Measurements from ENCODE around the gene IKZF3.
"Not testable (repeated sequence)": the region's sequence is repeated elsewhere in the genome, so short reads cannot be mapped to it uniquely, and the experiment has no call there.

The IKZF3 gene

DNA sequence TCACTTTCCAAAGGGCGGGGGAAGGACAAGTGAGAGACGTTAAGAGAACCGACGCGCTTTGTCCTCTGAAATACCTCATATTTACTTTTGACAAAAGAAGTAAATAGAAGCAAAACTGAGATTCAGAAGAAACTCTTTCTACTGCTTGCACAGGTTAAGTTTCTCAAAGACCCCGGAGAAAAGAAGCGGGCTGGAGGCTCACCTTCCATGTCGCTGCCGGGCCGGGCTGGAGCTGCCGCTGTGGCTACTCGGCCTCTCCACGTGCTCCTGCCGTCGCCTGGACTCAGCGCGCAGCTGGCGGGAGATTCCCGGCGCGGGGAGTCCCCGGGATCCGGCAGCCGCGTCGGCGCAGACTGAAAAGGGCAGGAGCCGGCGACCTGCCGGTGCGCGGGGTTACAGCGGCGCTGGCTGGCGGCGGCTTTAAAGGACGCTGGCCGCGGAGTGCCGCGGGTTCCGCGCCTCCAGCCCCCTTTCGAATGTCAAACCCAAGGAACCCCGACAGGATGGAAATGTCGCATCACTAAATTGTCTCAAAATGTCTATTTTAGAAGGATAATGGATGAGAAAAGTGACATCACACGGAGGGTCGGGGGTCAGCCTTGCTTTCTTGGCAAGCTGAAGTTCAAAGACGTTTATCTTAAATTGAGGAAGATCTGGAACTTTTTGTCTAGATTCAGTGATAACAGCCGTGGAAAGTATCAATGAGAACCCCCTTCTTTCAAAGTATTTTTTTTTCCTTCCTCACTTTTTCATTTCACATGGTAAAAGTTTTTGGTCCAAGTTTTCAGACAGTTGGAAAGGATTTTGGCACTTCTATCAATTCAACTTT is at the start of gene IKZF3:
Gene IKZF3, minus strand, starts transcription at position 395 of the 829 bp plus-strand sequence. Its CDS starts 186 bp downstream, at position 209.
- DNase-seq, result peak; percentile 91

DNA sequence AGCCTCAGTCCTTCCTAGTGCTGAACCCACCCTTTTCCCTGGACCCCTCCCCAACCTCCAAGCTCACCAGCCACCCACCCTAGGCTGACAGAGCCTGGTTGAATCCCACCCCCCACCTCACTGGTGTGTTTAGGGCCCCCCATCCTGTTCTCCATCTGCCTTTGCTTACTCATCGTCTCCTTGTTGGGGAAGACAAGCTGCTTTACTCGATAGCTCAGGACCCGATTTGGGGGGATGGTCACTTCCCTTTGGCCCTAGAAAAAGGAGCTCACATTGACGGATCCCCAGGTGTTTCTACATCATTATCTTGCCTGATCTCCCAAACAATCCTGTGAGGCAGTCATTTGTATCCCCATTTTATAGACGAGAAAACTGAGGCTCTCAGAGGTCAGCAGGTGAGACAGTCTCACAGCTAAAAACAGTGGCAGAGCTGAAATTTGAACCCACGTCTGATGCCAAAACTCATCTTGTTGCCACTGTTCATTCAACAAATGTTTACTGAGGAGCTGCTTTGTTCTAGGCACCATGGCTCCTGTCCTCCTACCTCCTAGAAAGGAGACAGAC is 44.8 kb upstream of the IKZF3 start:
- no peak for DNase-seq

- no peak for DNase-seq
Observed at GRCh38 chr17:39904990-39905288, 40.8 kb upstream of the IKZF3 start.

DNA sequence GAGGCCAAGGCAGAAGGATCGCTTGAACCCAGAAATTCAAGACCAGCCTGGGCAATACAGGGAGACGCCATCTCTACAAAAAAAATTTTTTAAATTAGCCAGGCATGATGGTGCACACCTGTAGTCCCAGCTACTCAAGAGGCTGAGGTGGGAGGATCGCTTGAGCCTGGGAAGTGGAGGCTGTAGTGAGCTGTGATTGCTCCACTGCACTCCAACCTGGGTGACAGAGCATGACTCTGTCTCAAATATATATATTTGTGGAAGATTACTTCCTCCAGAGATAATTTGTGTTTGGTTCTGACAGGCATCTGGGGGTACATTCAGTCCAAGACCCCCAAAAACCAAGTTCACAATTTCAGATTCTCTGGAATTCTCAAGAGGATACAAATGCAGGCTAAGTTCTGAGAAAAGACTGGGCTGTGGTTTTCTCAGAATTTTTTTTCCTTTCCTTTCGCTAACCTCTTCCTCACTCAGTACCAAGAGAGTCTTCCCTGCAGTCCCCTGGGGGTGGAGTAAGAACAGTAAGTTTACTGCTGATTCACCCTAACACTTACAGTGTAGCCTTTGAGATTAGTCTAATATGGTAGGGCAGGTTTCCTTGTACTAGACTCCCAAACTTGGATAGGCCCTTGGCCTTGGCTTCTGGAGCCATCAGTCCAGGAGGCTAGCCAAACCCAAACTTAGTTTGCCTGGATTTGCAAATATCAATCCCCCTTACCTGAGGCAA is 39.2 kb upstream of the IKZF3 start:
- DNase-seq, result peak; percentile 24

DNA sequence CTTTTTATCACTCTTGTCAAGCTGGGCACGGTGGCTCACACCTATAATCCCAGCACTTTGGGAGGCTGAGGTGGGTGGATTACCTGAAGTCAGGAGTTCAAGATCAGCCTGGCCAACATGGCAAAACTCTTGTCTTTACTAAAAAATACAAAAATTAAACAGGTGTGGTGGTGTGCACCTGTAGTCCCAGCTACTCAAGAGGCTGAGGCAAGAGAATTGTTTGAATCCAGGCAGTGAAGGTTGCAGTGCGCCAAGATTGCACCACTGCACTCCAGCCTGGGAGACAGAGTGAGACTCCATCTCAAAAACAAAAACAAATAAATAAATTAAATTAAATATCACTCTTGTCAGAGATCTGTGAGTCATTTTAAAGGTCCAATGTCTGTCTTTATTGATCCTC is 37.9 kb upstream of the IKZF3 start:
- not testable (repeated sequence) for DNase-seq

DNA sequence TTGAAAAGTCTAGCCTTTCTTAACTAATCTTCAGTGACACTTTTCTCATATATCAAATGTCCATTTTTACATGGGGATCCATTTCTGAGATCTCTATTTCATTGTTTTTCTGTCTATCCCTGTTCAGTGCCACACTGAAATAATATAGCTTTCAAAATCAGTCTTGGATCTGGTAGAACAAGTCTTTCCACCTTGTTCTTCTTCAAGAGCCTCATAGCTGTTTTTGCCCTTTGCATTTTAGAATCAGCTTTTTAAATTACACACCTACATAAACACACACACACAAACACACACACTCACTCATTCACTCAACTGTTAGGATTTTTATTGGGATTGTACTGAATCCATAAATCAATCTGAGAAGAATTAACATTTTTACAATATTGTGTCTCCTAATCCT is 35.1 kb upstream of the IKZF3 start:
- DNase-seq, result no peak

DNA sequence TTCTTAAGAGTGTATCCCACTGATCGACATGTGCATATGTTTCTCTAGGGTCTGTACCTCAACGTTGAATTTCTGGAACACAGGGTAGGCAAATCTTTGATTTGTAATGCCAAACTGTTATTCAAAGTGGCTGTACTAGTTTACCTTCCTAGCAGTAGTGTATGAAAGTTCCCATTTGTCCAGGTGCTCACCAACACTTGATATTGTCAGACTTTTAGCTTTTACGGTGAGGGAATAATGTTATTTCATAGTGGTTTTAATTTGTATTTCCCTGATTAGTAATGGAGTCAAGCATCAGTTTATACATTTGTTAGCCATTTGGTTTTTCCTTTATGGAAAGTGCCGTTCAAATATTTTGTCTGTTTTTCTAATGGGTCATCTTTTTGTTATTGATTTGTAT is 34.0 kb upstream of the IKZF3 start:
- DNase-seq, result no peak

DNA sequence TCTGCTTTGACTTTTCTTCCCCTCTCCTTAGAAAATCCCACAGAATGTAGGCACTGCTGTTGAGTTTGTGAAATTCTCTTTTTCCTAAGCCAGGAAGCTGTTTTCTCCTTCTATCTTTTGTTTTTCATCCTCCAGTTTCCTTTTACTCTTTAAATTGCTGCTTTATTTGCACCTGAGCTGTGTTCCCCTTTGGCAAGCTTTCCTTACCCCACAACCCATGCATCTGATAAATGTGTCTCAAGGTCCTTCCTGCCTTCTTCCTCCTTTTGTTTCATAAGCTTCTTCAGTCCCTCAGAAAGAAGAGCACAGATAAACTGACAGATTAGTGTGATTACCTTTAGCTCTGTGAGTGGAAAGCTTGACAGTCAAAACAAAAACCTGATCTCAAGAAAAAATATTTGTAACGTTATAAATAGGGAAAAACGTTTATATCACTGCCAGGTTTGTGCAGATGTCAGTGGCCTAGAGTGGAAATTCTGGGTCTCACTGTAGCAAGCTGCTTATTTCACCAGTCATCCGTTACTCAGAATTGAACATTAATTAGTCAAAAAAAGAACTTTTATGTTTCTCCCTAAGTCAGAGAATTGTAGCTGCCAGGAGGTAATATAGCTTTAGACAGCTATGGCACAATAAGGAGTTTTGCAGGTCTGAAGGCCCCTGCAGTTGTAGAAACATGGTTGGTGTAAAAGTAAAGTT is 30.7 kb upstream of the IKZF3 start:
- DNase-seq, result no peak

- DNase-seq, result no peak
Observed at GRCh38 chr17:39889200-39889599, 25.1 kb upstream of the IKZF3 start.

- DNase-seq, result no peak
Observed at GRCh38 chr17:39887078-39887477, 23.0 kb upstream of the IKZF3 start.

DNA sequence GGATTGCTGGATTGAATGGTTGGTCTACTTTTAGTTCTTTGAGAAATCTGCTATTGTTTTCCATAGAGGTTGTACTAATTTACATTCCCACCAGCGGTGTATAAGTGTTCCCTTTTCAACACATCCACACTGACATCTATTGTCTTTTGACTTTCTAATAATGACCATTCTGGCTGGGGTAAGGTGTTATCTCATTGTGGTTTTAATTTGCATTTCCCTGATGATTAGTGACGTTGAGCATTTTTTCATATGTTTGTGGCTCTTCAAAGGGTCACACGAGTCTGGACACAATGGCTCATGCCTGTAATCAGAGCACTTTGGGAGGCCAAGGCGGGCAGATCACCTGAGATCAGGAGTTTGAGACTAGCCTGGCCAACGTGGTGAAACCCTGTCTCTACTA is 22.0 kb upstream of the IKZF3 start:
- DNase-seq, result not testable (repeated sequence)

GRCh38 chr17:39872751-39873150 is 8.6 kb upstream of the IKZF3 start:
- no peak for DNase-seq

DNA sequence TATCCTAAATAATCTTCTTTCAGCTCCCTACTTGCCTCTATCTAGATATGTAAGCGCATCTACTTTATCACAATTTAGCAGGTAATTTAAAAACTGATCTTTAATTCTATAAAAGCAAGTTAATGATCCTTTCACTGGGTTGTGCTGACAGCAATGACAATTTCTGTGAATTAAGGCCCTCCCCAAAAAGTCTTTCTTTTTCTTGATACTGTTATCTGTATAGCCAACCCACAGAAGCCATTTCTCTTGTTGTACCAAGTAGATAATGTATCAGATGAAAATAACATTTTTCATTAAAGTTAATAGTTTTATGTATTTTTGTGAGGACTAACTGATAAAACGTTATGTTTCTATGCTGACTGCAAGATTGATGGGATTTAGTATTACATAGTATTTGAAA is 7.7 kb upstream of the IKZF3 start:
- no peak for DNase-seq

DNA sequence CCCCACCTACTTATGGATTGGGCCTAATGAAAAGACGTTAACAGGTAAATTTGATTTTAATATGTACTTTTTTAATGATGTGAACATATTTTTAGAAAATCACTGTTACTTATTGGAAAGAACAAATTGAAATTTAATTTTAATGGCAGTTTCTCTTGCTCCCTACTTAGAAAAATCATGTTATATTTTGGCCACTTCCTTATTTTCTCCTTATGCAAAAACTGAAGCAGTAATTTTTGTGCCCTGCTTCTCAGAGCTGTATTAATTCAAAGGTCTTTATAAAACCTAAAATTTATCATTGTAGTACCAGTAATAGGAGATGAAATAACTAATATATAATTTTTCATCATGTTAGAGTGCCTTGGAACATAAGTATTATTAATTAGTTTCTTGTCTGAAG is 6.7 kb upstream of the IKZF3 start:
- no peak for DNase-seq

- DNase-seq, result no peak
Observed at GRCh38 chr17:39868554-39868942, 4.4 kb upstream of the IKZF3 start.

- no peak for DNase-seq
Observed at GRCh38 chr17:39867880-39868553, 3.9 kb upstream of the IKZF3 start, which contains the start of gene ZPBP2. TSS of gene ZPBP2 (plus strand) at chr17:39868202. CDS start at chr17:39868355, 153 bp downstream.

DNA sequence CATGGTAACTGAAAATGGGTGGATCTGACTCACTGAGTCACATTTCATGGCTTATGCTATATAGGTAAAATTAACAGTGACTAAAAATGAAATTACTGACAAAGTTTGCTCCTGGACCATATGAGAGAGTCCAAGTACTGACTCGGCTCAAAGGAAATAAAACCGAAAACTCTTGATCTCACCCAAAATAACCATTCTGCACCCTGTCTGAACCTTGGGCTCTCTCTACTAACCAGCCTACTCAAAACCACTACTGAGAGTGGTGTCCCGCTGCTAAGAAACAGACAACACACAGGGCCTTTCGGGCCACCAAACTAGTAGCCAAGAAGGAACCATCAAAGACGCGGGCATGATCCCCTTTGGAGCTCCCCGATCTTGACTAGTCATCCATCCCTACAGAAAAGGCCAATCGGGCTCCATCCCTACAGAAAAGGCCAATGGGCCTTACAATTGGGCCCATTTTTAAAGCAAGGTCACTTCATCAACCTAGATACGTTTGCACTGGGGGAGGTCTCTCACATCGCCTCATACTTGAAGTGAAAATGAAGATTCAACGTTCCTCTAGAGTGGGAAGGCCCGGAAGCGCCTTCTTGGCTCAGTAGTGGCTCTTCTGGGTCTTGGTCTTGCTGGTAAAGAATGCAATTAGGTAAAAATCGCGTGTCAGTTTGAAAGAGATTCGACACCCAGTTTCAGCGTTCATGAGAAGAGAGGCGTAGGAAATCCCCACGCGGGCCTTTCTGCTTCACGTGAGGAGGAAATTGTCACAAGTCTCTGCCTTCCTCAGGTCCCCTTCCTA is 3.2 kb upstream of the IKZF3 start:
- DNase-seq, result peak; percentile 83

DNA sequence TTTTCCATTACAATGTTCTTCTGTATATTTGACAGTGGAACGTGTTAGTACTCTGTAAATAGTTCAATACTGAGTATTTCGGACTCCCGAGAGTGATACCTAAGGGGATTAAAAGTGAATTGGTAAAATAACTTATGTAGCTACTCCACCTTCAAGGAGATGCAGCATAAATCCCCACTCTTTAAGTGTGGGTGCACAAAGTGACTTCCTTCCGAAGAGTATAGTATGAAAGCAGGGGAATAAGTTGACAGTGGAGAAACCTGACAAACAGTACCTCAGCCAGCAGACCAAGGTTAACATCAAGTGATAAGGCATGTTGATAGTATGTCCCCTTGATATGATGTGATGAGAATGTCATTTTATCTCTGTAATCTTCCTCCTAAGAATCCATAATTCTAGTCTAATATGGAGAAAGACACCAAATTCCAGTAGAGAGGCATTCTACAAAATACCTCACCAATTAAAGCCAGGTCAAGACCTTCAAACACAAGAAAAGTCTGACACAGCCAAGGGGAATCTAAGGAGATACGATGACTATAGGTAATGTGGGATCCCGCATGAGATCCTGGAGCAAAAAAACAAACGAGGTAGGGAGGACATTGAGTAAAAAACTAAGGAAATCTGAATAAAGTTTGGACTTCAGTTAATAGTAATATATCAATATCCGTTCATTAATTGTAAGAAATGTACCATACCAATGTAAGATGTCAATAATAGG is 2.1 kb upstream of the IKZF3 start:
- no peak for DNase-seq

GRCh38 chr17:39863244-39863917 is 731 bp downstream of the IKZF3 start:
- DNase-seq, result no peak

GRCh38 chr17:39861235-39861634 is 2.9 kb downstream of the IKZF3 start:
- peak; percentile 34 for DNase-seq
